ENCODE results near the gene CEP63. TPM values are rescaled to one million over a fixed set of nuclear protein-coding genes. Genes with fewer than 3 reads are reported as not detected.

CEP63 gene
- polyA plus RNA-seq (2013, experiment 1 of 2; ENCODE audit: insufficient read length), result 22.0 TPM
- 23.6 TPM for polyA plus RNA-seq (2013, experiment 2 of 2; ENCODE audit: insufficient read length)

DNA sequence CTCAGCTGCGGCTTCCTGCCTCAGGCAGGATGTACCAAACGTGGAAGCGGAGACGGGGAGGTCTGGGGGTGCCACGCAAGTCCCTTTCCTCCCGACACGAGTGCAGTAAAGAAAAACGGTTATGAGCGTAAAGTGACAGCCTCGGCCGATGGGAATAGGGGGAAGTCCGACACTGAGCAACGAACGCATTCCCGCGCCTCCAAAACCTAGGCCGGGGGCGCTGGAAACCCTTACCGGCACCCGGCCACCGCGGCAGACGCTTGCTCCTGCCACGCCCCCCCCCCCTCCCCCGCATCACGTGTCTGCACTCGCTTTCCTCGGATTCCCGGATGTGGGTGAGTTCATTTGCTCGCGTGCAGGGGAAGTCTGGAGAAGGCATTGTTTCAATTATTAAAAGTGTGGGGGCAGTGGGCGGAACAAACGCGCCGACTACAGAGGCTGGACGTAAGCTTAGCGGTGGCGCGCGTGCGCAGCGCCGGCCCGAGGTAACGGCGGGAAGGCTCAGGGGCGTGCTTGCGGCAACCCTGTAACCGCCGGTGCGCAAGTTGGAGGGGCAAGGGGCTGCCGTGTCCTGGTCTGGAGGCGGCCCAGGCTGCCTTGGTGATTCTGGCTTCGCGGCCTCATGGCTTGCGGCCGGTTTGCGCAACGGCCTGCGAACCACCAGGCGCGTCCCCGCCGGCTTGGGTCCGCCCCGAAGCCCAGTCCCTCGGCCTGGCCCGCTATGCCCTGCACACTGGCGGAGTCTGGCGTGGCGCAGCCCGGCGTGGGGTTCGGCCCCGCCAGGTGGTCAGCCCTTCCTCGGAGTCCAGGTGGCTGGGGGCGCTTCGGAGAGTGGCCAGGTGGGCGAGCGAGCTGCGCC lies at the start of gene CEP63, which contains the start of gene ANAPC13:
Gene CEP63, plus strand, starts transcription at position 340 of the 859 bp plus-strand sequence. CDS start 9,264 bp downstream, outside the sequence.
Gene ANAPC13, minus strand, starts transcription at position 268 of the 859 bp plus-strand sequence. CDS start 3,081 bp downstream, outside the sequence.
- peak; percentile 100 for DNase-seq

DNA sequence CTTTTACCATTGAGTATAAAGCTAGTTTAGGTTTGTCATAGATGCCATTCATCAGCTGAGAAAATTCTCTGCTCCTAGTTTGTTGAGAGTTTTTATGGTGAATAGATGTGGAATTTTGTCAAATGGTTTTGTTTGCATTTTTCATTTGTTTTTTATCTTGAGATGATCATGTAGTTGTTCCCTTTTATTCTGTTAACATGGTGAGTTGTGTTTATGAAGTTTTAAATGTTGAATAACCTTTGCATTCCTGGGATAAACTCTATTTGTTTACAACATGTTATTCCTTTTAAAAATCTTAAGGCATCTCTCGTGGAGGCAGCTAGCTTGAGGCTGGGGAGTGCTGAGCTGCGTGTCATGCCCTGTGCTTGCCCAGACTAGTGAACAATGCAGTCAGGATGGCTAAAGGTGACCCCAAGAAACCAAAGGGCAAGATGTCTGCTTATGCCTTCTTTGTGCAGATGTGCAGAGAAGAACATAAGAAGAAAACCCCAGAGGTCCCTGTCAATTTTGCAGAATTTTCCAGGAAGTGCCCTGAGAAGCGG lies 48.6 kb upstream of the CEP63 start:
- DNase-seq, result no peak

DNA sequence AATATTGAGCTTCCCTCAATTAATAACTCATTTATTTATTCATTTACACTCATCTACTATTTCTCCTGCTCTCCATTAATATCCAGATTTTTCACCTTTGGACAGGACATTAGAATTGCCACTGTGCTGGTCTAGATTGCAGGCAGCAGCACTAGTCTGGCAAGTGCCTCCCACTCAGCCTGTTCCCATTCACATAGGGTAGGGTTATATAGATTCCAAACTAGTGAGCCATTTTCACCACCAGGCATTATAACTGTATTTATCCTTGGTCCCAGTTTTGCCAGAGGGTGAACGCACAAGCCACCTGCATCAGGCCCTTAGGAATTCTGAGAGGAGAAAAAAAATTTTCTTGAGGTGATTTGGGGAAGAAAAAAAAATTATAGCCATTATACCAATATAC lies 44.5 kb upstream of the CEP63 start:
- DNase-seq, result peak; percentile 42

DNA sequence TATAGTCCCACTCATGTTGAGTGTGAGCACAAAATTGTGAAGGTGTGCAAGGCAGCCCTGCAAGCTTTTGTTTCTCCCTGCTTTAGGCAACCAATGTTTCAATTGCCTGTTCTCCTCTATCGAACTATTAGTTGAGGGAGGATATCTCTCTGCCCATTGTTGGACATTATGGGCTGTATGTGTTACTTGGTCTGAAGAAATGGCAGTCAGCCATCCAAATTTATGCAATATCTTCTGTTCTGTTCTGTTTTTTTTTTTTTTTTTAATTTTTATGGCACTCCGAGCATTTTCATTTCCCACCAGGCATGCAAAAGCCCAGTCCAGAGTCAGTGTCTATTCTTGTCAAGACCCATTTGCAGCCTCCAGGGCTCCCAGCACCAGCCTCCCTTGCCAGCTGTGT lies 44.0 kb upstream of the CEP63 start:
- no peak for DNase-seq

DNA sequence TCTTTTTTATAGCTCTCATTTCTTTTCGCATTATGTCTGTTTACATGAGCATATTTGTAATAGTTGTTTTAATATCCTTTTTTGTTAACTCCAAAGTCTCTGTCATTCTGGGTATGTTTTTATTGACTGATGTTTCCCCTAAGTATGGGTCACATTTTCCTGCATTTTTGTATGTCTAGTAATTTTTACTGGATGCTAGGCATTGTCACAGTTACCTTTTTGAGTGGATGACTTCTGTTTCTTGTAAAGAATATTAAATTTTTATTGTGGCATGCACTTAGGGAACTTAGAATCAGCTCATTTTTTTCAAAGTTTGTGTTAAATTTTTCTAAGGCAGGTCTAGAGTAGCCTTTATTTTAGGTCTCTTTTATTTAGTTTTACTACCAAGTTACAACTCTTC lies 40.8 kb upstream of the CEP63 start:
- DNase-seq, result no peak

DNA sequence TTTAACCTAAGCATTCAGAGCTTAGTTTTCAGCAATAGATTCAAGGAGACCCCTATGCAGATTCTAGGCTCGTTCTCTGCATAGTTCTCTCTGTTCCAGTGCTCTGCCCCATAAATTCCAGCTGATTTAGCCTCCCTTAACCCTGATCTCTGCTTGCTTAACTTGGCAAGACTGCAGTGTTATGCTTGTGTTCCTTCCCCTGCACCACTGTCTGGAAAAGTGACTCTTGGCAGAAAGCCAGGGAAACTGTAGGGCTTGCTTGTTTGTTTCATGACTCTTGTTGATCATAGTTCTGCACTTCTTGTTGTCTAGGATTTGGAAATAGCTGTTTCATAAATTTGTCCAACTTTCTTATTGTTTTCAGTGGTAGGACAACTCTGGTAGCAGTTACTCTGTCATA lies 40.2 kb upstream of the CEP63 start:
- peak; percentile 69 for DNase-seq

DNA sequence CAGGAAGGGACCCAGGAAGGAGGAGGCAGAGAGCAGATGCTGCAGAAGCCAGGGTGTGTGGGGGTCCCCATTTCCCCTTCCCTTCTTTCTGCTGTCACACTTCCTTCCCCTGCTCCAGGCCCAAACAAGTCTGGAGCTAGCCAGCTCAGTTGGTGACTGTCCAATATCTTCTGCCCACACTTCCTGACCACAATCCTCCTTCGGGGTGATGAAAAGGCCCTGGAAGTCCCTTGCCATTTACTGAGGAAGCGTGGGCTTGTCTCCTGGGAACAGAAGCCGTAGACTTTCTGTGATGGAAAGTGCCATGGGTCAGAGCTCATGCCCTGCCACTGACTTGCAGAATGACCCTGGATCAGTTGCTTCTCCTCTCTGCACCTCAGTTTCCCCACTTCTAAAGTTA lies 39.1 kb upstream of the CEP63 start:
- peak; percentile 71 for DNase-seq

DNA sequence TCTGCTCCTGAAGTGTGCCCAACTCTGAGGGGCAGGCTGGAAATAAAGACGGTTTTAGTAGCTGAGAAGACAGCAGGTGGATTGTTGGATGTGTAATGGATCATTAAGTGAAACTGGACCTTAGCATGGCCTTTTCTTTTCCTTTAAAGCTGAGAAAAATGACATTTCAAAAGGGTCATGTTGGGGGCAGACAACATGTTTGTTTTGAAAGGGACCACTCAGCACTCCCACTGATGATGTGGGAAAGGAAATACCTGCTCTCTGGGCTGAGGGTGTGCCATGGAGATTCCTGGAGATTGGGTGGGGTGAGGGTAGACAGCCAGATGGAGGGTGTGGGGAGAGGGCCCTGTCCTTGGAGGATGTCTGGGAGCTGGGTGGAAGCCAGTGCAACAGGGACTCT lies 38.5 kb upstream of the CEP63 start:
- DNase-seq, result no peak

DNA sequence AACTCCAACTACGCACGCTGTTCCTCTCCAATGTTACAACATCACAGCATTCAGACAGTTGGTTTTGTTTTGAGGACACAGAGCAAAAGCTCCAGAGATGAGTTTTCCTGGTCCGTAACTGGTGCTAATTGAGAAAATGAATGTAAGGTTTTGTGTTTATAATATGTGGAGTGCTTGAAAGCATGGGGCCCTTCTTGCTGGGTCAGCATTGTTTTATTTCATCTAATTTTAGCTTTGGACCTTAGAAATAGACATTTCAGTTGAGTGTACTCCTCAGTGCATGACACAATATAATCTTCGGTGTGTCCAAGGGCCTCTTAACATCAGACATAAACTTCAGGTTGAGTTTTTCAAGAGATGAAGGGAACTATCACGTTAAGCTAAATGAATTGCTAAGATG lies 37.2 kb upstream of the CEP63 start:
- DNase-seq, result no peak

DNA sequence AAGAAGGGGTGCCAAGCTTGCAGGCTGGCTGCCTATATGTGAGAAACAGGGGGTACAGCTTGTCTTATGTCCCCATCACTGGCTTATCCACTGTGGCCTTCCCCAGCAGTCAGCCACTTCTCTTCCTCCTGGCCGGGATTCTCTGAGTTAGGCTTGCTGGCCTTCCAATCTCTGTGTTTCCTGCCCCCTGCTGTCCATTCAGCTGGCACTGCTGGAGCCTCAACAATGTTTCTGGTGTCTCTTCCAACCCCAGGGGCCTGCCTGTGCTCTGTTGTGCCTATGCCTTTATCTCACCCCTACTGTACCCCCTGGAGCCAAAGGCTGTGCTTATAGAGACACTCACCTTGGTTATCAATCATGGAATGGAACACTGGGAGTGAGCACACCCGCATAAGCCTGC lies 36.6 kb upstream of the CEP63 start:
- peak; percentile 56 for DNase-seq

DNA sequence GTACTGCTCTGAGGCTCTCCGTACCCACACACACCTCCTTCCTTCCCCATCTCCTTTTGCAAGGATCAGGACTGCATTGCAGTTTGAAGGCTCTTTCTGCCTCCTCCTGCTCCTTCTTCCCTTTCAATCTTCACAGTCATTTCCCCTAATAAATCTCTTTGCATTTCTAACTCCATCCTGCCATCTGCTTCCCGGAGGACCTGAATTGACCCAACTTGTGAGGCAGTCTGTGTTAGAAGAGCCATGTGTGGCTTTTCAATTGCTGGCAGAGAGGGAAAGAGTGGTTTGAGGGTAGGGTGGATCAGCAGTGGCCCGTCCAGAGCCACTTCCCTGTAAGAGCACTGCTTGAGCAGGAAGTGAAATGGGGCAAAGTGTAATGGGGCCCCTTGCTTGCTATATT lies 35.9 kb upstream of the CEP63 start:
- DNase-seq, result no peak

DNA sequence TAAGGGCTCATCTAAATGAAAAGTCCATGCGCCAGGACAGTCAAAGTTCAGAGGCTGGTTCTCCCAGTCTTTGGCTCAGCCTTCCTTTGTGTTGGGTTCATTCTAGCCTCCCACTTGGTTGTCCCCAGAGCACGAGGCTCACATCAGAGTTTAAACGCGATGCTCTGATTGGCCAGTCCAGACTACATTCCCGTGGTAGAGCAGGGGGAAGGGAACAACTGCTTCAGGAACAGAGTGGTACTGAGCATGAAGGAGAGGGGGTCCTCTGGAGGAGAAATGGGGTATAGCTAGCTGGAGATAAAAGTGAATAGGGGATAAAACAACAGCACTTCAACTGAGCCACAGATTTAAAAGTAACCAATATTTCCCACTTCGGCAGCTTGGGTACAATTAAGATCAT lies 32.2 kb upstream of the CEP63 start:
- peak; percentile 42 for DNase-seq

DNA sequence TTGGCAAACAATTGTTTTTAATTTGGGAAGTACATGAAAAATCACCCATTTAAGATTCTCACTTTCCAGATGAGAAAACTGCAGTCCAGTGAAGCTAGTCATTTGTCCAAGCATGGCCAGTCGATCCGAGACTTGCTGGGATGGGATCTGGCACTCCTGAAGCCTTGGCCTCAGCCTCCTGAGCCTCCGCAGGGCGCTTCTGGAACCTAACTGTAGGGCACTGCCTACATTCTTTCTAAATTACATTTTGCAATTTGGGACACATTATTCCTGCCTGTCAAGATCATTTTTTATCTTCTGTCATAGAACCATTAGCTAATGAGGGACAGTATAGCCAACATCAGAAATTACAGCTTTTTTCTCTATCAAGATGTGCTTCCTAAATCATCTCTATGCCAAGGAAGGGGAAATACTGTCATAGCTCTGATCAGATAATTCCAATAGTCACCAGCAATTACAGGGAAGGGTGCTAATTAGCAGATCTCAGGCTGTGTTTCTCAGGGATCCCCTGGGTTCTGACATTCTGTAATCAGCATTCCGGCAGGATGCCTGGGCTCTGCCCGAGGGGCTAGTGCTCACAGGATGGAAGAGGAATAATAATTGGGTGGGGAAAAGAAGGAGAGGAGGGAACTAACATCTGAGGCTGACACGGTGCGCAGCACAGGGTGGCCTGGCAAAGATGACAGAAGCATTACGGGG lies 28.3 kb upstream of the CEP63 start:
- no peak for DNase-seq

DNA sequence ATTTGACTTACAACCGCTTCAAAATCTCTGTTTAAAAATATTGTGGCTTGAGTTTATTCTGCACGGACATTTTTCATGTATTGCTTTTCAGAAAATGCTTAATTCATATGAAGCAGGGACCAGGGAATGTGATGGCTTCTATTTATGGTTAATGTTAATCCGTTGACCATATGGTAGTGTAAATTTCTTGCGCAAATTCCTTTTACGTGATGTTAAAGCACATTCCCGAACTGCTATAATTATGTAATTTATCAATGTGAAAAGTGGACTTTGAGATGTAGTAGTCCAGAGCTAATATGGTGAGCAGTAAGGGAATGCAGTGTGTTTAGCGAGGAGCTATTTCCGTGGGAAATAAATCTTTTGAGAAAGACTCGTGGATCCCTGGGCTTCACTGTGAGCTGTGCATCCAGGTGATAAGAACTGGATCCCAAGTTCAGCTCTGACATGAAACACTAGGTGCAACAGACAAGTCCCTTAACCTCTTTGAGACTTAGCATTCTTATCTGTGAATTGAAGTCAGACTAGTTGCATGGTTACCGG lies 27.4 kb upstream of the CEP63 start:
- no peak for DNase-seq

DNA sequence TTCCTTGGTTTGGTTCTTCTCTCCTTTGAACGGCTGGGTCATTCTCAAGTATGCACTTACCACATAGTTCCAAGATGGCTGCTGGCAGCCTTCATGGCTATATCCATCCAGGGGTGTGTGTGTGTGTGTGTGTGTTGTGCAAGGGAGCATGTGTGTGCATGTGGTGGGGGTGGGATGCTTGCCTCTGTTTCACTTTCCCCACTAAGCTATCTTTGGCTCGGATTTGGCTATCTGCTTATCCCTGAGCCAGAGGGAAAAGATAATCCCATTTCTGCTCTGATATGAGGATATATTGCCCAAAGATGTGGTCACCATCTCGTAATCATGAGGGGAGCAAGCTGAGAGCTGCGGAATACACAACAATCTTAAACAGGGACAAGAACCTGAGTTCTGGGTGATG lies 26.3 kb upstream of the CEP63 start:
- no peak for DNase-seq

DNA sequence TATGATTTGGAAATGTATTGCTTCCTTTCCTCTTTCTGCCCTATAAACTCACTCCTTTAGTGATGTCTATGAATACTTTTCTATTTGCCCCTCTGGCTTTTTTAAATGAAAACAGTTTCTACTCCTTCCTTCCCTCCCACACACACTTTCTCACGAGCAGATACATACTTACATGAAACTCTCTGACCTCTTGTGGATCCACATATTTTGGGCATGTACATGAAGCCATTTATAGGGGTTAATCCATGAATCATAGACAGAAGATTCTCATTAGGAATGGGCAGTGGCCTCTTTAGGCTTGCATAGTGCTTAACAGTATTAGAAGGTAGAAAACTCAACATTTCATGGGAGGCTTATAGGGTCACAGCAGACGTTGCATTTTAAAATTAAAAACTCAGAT lies 24.9 kb upstream of the CEP63 start:
- DNase-seq, result peak; percentile 98

DNA sequence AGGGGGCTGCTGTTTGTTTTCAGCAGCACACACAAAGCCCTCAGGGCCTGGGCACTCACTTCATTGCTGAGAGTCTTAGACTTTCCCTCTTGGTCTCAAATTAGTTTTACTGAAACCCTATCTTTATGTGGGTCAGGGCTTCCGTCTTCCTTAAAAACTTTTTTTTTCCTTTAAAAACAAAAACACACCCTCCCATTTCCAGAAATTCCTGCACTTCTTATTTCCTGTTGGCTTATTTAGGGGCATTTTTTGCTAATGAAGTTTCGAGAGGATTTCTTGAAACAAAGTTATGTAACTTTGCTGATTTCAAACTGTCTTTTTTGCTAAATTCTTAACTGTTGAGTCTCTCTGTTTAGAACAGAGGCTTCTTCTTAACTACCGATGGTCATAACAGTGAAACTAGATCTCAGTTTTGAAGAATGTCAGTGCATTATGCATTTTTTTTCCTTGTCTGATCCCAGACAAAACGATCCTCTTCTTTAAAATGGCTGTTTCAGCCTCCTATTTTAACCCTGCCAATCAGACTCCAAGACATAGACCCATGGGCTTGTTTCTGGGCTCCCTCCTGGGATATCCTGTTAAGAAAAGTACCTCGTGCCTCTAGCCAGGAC lies 23.4 kb upstream of the CEP63 start:
- DNase-seq, result peak; percentile 90

DNA sequence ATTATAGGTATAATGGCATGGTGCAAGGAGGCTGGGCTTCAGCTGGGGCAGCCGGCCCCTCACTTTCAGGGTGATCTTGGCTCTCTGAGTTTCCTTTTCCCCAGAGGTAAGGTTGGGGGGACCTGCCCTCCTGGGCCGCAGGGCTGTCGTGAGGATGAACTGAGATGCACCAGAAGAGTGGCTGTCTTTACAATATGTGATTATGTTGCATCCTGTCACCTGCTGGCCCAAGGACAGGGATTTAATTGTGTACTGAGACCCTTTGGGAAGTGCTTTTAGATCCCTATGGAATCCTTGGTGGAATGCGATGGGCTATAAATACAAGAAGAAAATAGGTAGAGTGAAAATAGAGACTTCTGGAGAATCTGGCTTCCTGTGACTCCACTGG lies 22.2 kb upstream of the CEP63 start:
- DNase-seq, result no peak

DNA sequence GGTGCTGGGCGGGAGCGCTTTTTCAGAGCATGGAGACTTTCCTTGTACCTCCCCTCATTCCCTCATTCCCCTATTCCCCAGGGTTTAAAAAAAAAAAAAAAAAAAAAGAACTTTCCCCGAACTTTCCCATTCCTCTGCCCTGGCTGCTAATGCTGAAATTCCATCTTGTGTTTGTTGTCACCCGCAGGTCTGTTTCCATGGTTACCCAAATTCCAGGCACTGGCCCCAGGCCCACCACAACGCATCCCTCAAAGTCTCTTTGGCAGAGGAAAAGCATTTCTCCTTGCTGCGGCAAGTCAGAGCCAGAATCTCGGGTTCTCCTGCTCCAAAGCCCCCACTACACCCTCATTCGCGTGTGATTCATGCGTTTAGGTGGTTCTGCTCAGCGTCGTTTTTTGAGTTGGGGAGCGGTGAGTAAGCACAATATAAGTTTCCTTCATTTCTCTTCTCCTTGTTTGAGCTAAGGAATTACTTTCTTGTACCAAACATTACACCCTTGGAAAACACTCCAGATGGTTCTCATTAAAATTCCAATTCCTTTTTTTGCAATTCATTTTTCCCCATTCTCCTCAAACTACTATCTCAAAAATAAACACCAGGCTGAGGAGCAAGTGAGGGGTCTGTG lies 21.7 kb upstream of the CEP63 start:
- DNase-seq, result peak; percentile 99

DNA sequence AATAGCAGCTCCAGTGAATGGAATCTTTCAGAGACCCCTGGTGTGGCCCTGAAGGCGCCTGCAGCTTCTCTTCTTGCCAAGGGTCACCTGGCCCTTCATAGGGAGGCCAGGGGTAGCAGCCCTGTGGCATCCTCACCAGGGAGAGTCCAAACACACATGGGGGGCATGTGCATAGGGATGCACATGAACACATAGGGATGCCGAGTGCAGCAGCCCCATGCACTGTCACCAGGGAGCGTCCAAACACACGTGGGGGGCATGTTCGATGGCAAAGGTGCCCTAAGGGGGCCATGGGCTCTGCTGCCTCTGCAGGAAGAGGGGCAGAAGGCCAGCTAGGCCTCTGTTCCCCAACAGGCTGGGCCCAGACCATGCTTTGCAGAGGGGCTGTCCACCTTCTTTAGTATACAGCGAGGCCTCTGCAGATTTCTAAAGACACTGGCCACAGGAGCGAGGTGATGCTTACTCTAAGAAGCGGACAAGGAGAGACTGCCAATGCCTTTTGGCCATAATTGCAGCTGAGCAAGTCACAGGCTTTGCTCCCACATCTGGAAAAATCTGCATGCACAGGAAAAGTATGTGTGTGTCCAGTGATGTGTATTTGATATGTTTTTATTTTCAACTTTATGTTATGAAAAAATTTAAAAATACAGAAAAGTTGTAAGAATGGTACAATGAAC lies 21.0 kb upstream of the CEP63 start:
- no peak for DNase-seq

DNA sequence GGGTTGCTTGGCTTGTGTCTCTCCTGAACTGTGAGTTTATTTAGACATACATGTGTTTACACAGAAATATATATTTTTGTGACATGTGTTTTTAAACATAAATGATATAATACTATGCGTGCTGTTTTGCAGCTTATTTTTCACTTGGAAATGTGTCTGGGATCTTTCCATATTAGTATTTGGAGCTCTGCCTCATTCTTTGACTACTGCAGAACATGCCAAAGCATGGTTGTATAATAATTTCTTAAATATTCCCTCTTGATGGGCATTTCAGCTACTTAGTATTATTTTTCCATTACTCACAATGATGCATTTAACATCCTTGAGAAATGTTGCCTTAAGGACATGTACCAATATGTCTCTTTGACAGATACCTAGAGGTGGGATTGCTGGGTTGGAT lies 19.5 kb upstream of the CEP63 start:
- DNase-seq, result peak; percentile 37

DNA sequence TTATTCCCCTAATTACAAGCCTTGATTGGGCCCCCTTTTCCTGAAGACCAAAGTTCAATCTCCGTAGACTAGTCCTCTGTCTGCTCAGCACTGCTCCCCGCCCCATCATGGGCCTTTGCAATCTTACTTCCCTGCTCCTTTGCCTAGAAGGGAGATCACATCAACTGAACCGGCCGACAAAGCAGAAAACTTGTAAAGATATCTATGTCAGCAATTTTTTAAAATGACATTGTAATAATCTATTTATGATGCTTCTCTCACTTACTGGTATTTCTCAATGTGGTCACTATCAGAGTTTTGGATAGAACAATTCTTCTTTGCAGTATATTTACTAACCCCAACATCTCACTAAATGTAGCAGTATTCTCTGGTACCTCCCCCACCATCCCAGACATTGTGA lies 17.3 kb upstream of the CEP63 start:
- DNase-seq, result no peak
